SH-SY5Y (cell line): Measurements from ENCODE around the gene FBXL14.

Experiments
- GATA2 ChIP-seq: IDR thresholded peaks from 2 replicates; pipeline ENCODE4 v1.6.1; 2011; ENCODE audit warnings: mild to moderate bottlenecking, low read depth, low read length
- GATA3 ChIP-seq: IDR thresholded peaks from 2 replicates; pipeline ENCODE4 v1.6.1; 2011; ENCODE audit warnings: low read depth, mild to moderate bottlenecking, low read length, moderate library complexity

DNA sequence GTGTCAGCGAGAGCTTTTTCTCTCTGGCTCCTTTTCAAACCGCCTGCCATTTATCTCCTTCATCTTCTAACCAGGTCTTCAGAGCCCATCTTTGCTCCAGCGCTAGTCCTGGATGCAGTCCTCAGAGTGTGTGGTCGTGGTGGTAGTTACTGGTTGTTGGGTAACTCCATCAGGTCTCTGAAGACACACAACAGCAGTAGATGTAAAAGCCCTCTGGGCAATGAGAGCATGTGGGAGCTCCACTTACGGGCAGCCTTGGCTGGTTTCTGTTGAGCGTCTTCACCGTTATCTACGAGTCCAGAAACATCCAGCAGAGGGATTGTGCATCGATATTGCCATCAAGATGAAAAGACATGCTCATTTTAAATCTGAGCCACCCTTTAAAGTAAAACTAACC lies 61.2 kb downstream of the FBXL14 start:
- TF ChIP-seq GATA2 (no peak; the same call in 1 of the 2 replicates), GATA3 (no peak)
